ENCODE data around the gene HECTD4. TPM values are rescaled to one million over a fixed set of nuclear protein-coding genes. Genes with fewer than 3 reads are reported as not detected.

The HECTD4 gene
- polyA plus RNA-seq, 1 donor from 2014 or later, result 15.8 TPM

GRCh38 chr12:112162241-112162790, 219.9 kb downstream of the HECTD4 start:
- Histone ChIP-seq H3K9me2 (ENCODE audit: insufficient read depth, low read length) (no peaks in the 10 kb centered on the region), H3K27me3 (ENCODE audit: insufficient read depth, low read depth, low read length) (no peaks in the 10 kb centered on the region), H3K9me3 (ENCODE audit: low read length) (no peaks in the 10 kb centered on the region), H3K27ac (ENCODE audit: low read length) (no peak overlapping the region), H3F3A (ENCODE audit: insufficient read depth, low read length, poor library complexity, severe bottlenecking) (no peaks in the 10 kb centered on the region), H3K4me3 (ENCODE audit: low read length) (no peak overlapping the region), H4K20me1 (ENCODE audit: insufficient read depth) (no peaks in the 10 kb centered on the region), H3K9ac (ENCODE audit: low read length) (no peak overlapping the region), H3K79me2 (replicated peaks; ENCODE audit: insufficient read depth, low read length) (no peaks in the 10 kb centered on the region), H2AFZ (ENCODE audit: low read depth, low read length) (no peak overlapping the region), H3K36me3 (ENCODE audit: insufficient read depth, low read length) (peaks cover 3% of the 10 kb centered on the region), H3K4me2 (ENCODE audit: low read length) (no peak overlapping the region)
- TF ChIP-seq TAF1 (IDR thresholded peaks at IDR 0.05; ENCODE audit: low read depth) (no peak), MXI1 (conservative IDR thresholded peaks at IDR 0.05; ENCODE audit: poor library complexity, severe bottlenecking) (no peak), RAD21 (conservative IDR thresholded peaks at IDR 0.05) (no peak), CTCF (IDR thresholded peaks at IDR 0.05; ENCODE audit: poor library complexity, severe bottlenecking) (no peak), EZH2 (IDR thresholded peaks at IDR 0.05; ENCODE audit: borderline replicate concordance, insufficient read depth, low read length, poor library complexity, severe bottlenecking) (no peak), SMC3 (conservative IDR thresholded peaks at IDR 0.05; ENCODE audit: poor library complexity) (no peak), REST (IDR thresholded peaks at IDR 0.05; ENCODE audit: borderline replicate concordance) (no peak), POLR2AphosphoS5 (IDR thresholded peaks at IDR 0.05) (no peak), EP300 (conservative IDR thresholded peaks at IDR 0.05; ENCODE audit: poor library complexity, severe bottlenecking) (no peak)

GRCh38 chr12:112161711-112162110, 220.5 kb downstream of the HECTD4 start:
- Histone ChIP-seq H3K4me2 (ENCODE audit: low read length) (no peak overlapping the region), H3K9ac (ENCODE audit: low read length) (no peak overlapping the region), H3K36me3 (ENCODE audit: insufficient read depth, low read length) (peaks cover 3% of the 10 kb centered on the region), H3K79me2 (replicated peaks; ENCODE audit: insufficient read depth, low read length) (no peaks in the 10 kb centered on the region), H2AFZ (ENCODE audit: low read depth, low read length) (no peak overlapping the region), H3K9me2 (ENCODE audit: insufficient read depth, low read length) (no peaks in the 10 kb centered on the region), H3F3A (ENCODE audit: insufficient read depth, low read length, poor library complexity, severe bottlenecking) (no peaks in the 10 kb centered on the region), H4K20me1 (ENCODE audit: insufficient read depth) (no peaks in the 10 kb centered on the region), H3K27ac (ENCODE audit: low read length) (no peak overlapping the region), H3K9me3 (ENCODE audit: low read length) (no peaks in the 10 kb centered on the region), H3K4me3 (ENCODE audit: low read length) (no peak overlapping the region), H3K27me3 (ENCODE audit: insufficient read depth, low read depth, low read length) (no peaks in the 10 kb centered on the region)
- no peak for TF ChIP-seq EZH2 (IDR thresholded peaks at IDR 0.05; ENCODE audit: borderline replicate concordance, insufficient read depth, low read length, poor library complexity, severe bottlenecking)
- no peak for TF ChIP-seq SMC3 (conservative IDR thresholded peaks at IDR 0.05; ENCODE audit: poor library complexity)
- TF ChIP-seq RAD21 (conservative IDR thresholded peaks at IDR 0.05), result no peak

Measured in neural cell (in vitro differentiated cells).